Neural cell (in vitro differentiated cells): Measurements from ENCODE around the gene RSRP1.
"Not testable (repeated sequence)": the region's sequence is repeated elsewhere in the genome, so short reads cannot be mapped to it uniquely, and the experiment has no call there.

Source experiments
- EP300 ChIP-seq: fragments of 450-650 bp; conservative IDR thresholded peaks from 2 replicates; pipeline ENCODE4 v1.6.1; 2014; ENCODE audit warnings: antibody characterized with exemption, mild to moderate bottlenecking, moderate library complexity; ENCODE audit not compliant: poor library complexity, severe bottlenecking
- EZH2 ChIP-seq: fragments of 200-600, 300-800 bp; shearing (Covaris generic), sonication (generic); IDR thresholded peaks from 2 replicates; pipeline ENCODE4 v1.6.1; 2014; ENCODE audit warnings: antibody characterized with exemption, low read length, borderline replicate concordance, mild to moderate bottlenecking; ENCODE audit not compliant: insufficient read depth, poor library complexity, severe bottlenecking
- POLR2AphosphoS5 ChIP-seq: IDR thresholded peaks from 2 replicates; pipeline ENCODE4 v1.6.1; 2012
- TAF1 ChIP-seq: IDR thresholded peaks from 2 replicates; pipeline ENCODE4 v1.6.1; 2012; ENCODE audit warnings: low read depth
- TF ChIP-seq, protein P1 (sequence below): fragments of 450-650 bp; IDR thresholded peaks from 2 replicates; pipeline ENCODE4 v1.5.1; 2014; ENCODE audit warnings: antibody characterized with exemption, mild to moderate bottlenecking, moderate library complexity; ENCODE audit not compliant: poor library complexity, severe bottlenecking
- TF ChIP-seq, protein P2 (sequence below): IDR thresholded peaks from 2 replicates; pipeline ENCODE4 v1.6.1; 2012; ENCODE audit warnings: borderline replicate concordance

DNA sequence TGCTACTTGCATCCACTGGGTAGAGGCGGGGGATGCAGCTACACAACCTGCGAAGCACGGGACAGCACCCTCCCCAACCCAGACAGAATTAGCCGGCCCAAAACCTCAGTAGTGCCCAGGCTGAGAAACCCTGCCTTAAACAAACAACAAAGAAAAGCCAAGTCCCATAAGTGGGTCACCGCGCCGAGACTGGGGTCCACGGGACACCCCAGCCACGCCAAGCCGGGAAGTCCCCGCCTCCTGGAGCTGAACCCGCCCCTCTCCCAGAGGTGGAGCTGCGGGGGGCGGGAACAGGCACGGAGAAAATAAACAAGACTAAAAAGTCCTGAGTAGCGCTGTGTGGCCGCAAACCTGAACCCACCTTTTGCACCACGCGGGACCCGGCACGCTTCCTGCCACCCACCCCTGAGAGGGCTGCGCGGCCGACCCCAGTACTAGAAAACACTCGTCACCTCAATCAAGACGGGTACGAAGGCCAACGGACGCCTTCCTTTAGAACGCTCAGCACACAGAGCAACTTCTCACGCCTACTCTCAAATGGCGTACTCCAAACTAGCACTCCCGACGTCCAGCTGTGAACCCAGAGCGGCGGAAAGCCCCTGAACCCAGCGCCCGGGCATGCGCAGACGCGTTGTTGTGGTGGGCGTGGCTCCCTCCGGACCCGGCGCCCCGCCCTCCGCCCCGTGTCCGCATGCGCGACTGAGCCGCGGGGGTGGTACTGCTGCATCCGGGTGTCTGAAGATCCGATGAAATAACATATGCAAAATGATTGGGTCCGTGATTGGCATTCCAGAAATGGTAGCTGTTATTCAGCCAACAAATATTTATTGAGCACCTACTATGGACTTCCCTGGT lies 20.3 kb upstream of the RSRP1 start:
- TF ChIP-seq EZH2, EP300, POLR2AphosphoS5, TAF1: not testable (repeated sequence)
- TF ChIP-seq, protein P1, sequence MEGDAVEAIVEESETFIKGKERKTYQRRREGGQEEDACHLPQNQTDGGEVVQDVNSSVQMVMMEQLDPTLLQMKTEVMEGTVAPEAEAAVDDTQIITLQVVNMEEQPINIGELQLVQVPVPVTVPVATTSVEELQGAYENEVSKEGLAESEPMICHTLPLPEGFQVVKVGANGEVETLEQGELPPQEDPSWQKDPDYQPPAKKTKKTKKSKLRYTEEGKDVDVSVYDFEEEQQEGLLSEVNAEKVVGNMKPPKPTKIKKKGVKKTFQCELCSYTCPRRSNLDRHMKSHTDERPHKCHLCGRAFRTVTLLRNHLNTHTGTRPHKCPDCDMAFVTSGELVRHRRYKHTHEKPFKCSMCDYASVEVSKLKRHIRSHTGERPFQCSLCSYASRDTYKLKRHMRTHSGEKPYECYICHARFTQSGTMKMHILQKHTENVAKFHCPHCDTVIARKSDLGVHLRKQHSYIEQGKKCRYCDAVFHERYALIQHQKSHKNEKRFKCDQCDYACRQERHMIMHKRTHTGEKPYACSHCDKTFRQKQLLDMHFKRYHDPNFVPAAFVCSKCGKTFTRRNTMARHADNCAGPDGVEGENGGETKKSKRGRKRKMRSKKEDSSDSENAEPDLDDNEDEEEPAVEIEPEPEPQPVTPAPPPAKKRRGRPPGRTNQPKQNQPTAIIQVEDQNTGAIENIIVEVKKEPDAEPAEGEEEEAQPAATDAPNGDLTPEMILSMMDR: not testable (repeated sequence)
- TF ChIP-seq, protein P2, sequence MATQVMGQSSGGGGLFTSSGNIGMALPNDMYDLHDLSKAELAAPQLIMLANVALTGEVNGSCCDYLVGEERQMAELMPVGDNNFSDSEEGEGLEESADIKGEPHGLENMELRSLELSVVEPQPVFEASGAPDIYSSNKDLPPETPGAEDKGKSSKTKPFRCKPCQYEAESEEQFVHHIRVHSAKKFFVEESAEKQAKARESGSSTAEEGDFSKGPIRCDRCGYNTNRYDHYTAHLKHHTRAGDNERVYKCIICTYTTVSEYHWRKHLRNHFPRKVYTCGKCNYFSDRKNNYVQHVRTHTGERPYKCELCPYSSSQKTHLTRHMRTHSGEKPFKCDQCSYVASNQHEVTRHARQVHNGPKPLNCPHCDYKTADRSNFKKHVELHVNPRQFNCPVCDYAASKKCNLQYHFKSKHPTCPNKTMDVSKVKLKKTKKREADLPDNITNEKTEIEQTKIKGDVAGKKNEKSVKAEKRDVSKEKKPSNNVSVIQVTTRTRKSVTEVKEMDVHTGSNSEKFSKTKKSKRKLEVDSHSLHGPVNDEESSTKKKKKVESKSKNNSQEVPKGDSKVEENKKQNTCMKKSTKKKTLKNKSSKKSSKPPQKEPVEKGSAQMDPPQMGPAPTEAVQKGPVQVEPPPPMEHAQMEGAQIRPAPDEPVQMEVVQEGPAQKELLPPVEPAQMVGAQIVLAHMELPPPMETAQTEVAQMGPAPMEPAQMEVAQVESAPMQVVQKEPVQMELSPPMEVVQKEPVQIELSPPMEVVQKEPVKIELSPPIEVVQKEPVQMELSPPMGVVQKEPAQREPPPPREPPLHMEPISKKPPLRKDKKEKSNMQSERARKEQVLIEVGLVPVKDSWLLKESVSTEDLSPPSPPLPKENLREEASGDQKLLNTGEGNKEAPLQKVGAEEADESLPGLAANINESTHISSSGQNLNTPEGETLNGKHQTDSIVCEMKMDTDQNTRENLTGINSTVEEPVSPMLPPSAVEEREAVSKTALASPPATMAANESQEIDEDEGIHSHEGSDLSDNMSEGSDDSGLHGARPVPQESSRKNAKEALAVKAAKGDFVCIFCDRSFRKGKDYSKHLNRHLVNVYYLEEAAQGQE: not testable (repeated sequence)
